Esophagus mucosa (tissue), 1 donor: ENCODE results near the gene TRPM5. TPM values are rescaled to one million over a fixed set of nuclear protein-coding genes. Genes with fewer than 3 reads are reported as not detected.

Source experiments
- ATAC-seq: fragments of 200-7000 bp; cut with Tn5 transposase; one replicate; pipeline ENCODE4 v1.9.1; 2020
- total RNA-seq: library from RNA; stranded (reverse); gene quantifications from one replicate; pipeline ENCODE4 v1.2.4, GENCODE V29; 2023
- donor health status: DM: yes; HTN: yes; CAD: no.

TRPM5 gene
- total RNA-seq, 1 donor from 2014 or later = not detected

DNA sequence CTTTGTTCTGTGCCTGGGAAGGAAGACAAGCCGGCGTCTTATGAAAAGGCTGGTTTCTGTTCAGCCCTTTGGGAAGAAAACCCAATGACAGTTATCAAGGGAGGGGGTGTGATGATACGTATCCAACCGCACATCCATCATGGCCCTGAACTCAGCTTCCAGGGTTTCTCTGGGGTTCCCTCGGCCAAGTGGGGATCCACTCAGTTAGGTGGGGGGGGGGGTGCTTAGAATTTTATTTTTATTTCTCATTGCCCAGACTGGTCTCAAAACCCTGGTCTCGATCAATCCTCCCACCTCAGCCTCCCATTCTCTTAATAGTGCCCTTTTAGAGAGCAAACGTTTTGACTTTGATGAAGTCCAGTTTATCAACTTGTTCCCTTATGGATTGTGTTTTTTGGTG, 26.2 kb upstream of the TRPM5 start:
- no peak for ATAC-seq

DNA sequence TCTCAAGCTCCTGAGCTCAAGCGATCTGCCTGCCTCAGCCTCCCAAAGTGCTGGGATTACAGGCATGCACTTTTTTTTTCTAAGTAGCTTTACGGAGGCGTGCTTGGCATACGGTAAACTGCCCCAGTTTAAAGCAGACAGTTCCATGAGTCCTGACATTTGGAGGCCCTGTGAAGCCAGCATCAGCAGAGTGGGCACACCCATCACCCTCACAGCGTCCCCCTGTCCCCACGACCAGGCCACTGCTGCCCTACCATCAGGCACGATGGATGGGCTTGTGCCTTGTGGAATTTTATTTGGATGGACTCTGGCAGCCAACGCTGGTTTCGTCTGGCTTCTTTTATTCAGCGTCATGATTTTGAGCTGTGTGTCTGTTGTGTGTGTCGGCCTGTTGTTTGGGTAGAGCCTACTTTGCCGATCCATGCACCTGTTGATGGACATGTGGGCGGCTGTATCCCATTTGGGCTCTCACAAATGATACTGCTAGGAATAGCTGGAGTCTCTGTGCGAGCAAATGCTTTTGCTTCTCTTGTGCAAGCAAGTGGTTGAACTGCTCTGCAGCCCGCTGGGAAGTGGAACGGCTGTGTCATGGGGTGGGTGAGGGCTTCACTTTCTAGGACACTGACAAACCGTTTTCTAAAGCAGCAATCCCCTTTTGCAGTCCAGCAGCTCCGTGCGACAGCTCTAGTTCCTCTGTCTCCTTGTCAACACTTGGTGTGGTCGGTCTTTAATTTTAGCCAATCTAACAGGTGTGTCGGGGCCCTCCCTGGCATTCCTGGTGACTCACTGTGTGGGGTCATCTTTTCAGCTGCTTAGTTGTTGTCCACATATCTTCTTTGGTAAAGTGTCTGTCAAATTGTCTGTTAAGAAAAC, 24.3 kb upstream of the TRPM5 start:
- no peak for ATAC-seq

DNA sequence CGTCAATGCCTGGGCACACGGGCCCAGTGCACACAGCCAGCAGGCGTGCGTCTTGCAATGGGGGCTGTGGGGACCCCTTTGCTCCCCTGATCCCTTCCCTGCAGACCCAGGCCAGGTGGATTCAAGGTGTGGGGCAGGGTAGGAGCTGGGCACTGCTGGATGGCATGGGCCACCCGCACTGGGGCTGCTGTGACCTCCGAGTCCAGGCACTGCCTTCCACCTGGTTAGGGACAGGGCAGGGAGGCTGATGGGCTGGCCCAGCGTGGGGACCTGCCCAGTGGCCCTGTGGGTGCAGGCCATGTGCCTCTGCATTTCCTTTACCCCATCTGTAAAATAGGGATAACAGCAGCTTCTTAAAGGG, 23.4 kb upstream of the TRPM5 start:
- ATAC-seq = no peak

DNA sequence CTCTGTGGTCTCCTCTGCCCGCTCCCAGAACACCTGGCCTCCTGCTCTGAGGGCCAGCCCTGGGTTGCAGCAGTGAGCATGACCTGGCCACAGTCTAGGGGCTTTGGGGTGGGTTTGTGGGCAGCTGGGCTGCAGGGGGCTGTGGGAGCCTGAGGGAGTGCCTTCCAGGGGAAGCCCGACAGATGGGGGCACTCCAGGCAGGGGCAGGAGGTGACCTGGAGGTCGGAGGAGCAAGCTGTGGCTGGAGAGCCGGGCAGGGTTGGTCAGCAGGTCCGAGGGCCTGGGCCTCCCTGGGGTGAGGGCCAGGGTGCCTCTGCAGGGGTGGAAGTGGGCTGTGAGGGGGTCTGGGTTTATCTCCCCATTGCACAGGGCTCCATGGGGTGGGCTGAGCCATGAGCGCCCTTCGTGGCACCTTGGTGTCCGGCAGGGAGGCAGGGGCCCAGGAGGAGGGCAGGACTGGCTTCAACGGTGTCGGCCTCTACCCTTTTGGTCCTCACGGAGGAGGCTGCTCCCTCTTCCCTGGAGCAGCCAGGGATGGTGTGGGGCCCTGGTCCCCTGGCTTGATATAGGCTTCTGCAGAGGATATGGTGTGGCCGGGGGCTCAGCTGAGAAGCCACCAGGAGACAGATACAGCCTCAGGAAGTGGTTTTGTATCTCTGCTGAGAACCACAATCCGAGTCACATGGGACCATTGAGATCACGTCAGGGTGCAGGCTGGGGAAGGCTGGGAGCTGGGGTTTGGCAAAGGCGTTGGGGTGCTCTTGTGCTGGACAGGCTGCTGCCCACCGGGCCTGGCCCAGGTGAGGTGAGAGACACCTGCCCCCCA, 22.8 kb upstream of the TRPM5 start:
- ATAC-seq = peak; percentile 51

- ATAC-seq = no peak
These were observed 21.9 kb upstream of the TRPM5 start for GRCh38 chr11:2466069-2466801.

- no peak for ATAC-seq
These were observed 21.1 kb upstream of the TRPM5 start for GRCh38 chr11:2465202-2466068.

DNA sequence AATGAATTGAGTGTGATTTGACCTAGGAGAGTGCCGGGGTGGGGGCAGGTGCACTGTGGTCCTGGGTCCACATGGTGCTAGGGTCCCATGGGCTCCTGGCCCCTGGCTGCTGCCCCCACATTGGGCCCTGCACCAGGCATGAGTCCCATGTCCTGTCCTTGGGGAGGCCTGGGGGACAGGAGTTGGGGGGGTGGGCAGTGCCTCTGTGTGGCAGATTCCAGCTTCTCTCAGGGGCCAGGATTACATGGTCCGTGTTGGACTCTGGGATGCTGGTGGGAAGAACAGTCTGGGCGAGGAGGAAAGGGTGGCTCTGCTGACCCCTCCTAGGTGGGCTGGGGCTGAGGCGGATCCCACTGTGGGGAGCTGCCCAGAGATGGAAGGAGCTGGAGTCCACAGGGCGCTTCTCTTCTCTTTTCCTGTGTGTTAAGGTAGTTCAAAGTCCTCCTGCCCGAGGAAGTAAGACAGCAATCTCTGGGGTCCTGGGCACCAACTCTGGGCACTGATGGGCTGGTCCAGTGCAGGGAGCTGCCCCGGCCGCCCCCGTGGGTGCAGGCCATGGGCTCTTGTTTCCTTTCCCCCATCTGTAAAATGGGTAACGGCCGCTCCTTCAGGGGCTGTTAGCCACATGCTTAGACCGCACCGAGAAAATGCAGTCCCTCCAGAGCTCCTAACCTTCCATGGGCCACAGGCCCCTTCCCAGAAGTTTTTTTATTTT, 20.3 kb upstream of the TRPM5 start:
- ATAC-seq = no peak

DNA sequence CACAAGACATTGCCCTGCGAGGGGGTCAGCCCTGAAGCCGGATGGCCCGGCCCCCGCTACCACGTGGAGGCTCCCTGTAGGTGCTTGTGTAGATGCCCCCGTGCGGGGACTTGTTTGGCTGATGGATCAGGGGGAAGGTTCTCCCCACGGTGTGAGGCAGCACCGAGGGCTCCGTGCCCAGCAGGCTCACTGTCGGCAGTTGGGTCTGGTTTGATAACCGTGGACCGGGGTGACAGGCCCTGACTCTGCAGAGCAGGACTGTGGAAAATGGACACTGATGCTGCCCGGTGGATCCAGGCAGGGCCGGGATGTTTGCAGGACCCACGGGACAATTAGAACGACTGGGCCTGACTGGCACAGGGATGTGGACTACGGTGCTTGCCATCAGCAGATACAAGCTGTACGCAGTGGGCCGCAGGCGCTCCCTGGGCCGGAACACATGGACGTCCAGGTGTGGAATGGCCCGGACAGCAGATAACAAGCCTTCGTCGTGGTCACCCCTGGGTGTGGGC, 19.5 kb upstream of the TRPM5 start:
- ATAC-seq = no peak

DNA sequence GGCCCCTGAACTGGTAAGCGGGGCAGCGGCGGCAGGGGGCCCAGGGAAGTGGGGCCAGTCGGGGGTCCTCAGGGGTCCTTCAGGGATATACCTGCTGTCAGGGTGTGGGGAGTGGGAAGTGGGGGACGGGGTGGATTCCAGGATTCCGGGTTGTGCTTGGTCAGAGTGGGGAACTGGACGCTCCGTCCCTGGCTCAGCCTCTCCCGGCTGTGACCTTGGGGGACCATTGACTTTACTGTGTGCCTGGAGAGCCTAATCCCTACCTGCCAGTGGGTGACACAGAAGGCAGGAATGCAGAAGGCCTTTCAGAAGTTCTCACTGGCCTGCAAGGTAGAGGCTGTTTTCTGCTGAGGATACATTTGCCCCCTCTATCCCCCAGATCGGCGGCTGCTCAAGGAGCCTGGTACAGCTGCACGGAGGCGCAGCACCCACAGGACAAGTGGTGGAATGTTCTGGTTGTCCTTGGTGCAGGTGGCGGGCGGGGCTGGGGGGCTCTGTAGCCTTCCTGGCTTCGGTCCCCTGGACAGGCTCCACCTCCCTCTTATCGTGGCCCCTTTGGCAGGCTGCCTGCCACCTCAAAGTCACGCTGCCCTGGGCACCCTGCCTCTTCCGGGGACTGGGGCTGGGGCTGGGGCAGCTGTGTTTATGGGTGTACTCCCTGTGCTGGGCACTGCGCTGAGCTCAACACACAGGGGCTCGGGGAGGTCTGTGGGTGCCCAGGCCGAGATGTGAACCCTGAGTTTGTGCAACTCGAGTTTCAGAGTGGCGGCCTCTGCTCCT, 18.9 kb upstream of the TRPM5 start:
- ATAC-seq = no peak

DNA sequence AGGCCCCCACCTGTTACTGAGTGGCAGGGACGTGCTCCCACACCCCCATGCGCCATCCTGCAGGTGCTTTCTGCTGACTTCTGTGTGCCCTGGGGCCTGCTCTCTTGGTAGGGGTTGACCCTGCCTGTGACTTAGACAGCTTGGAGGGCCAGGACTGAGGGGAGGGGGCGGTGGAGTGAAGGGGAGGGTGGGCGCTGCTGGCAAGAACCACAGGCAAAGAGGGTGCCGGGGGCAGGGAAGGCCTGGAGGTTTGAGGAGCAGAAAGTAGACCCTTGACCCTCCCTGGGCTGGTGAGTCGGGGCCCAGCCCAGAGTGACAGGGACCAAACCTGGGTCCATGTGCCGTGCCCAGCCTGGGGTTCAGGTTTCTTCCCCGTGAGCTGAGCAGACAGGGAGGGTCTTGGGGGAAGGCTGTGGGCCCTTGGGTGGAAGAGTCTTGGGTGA, 18.2 kb upstream of the TRPM5 start:
- no peak for ATAC-seq

- no peak for ATAC-seq
These were observed 17.7 kb upstream of the TRPM5 start for GRCh38 chr11:2461956-2462542.

- no peak for ATAC-seq
These were observed 17.1 kb upstream of the TRPM5 start for GRCh38 chr11:2461253-2461955.

DNA sequence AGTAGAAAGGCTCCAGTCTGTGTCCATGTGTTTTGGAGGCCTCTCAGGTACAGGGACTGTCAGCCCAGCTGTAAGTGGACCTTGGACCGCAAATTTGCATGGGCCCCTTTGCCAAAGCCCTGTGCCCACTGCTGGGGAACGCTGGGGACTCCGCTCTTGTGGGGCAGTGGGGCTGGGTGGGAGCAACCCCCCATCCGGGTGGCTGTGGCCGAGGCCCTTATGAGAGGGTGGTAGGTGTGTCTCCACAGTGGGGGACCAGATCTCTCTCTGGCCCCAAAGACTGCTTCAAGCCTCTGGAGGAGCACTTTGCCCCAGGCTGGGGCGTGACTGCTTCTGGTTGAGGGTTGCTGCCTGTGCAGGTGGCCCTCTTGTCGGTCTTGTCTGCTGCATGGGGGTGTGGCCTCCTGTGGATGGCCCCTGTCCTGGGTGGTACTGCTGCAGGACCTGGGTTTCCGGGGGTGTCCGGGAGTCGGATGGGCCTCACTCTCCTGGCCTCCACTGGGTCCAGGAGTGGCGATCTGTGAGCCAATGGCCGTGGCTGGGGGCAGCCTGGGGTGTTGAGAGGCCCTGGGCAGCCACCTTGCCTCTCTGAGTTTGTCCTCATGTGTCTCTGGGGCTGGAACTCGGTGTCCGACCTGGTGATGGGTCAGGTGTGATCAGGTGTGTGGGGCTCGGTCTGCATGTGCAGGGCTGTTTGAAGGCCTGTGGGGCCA, 16.4 kb upstream of the TRPM5 start:
- no peak for ATAC-seq

DNA sequence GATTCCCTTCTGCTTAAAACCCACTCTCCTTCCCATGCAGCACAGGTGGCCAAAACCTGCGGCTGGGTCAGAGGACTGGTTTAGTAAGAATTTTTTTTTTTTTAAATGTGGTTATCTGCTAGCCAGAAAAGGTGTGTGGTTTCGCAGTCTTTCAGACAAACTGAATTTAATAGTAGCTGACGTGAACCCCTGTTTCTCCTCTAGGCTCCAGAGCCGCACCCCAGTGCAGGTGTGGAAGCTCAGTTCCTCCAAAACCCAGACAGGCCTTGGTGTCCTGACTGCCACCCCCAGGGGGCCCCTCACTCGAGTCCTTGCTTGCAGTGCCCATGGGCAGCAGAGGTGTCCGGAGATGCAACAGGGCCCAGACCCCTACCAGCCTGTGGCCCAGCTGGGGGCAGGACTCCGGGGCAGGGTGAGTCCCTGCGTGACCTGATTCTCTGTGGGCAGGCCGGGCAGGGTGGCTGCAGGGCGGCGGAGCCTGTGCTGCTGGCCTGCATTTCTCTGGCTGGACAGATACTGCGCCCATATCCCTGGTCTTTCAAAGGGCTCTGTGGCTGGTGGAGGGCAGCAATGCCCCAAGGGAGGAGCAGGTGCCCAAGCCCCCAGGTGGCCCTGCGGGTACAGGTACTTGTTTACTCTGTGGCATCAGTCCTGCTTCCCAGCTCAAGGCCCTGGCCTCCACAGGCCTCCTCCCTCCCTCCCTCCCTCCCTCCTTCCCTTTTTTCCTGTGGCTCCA, 15.7 kb upstream of the TRPM5 start:
- ATAC-seq = no peak

DNA sequence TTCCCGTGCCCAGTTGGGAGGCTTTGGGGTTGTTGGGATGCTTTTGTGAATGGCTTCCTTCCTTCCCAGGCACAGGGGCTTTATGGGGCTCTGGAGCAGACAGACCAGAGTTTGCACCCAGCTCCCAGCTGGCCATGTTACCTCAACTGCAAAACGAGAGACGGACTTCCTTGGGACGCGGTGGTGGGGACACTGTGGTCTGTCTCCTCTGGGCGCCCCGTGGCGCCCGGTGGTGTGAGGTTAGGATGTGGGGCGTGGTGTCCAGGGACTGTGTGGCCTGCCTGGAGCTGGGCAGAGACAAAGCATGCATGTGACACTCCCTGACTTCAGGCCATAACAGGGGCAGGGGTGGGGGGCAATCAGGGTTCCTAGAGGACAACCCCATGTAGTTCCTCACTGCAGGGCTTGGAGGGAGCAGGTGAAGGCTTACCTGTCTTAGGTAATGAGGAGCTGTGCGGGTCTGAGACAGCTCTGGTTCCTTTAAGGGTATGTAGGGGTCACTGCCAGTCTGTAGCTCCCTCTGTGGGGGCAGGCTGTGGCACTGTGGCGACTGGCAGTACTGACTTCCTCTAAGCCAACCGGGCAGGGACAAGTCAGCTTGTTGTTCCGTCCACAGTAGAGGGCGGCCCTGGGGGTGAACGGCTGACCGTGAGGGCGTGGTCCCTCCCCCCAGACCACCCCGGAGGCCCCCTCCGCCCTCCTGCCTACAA, 14.9 kb upstream of the TRPM5 start:
- peak; percentile 24 for ATAC-seq

DNA sequence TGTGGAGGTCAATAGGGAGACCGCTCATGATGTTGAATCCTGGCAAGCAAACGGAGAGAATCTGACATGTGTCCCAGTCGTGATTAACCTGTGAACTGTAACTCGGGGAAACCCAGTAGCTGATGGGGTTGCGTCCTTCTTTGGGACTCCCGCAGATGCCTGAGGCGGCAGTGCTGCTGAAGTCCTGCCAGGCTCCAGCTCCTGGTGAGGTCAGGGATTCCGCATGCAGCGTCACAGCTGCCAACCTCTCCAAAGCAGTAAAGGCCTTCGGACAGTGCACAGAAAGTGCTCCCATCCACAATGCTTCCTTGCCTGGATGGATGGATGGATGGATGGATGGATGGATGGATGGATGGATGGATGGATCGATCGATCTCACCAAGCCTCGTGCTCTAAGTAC, 14.0 kb upstream of the TRPM5 start:
- ATAC-seq = no peak

DNA sequence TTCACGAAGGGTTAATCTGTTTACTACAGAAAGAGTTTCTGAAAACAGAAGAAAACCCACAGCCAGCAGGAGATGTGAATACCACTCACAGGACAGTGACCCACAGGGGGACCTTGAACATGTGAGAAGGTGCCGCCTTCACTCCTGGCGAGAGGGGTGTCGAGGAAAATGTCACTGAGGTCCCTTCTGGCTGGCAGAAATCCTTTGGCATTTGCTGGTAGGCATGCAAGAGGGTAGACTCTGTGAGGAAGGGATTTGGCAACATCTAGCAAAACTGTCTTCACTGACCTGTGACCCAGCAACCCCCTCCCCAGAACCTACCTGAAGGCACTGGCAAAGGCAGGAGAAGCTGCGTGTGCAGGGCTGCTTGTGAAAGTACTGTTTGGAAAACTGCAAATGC, 9.1 kb upstream of the TRPM5 start:
- ATAC-seq = no peak
